CD4-positive, alpha-beta T cell treated with Interleukin-17A for 4 hours (primary cell): ENCODE measurements around the gene NT5DC4.

ENCODE experiments used
- DNase-seq: peaks from one replicate; pipeline ENCODE4 v3.0.0-alpha.2; 2020; ENCODE audit warnings: mixed read lengths

Gene NT5DC4

GRCh38 chr2:112788653-112789052 is 67.8 kb downstream of the NT5DC4 start:
- DNase-seq, result no peak
